ENCODE measurements around the gene TH. TPM values are rescaled to one million over a fixed set of nuclear protein-coding genes. Genes with fewer than 3 reads are reported as not detected.

TH gene
- total and polyA plus RNA-seq, 2 of the 8 experiments (the other 6 are each of a cell fraction or from before 2014, with no cell fraction given), result 0.09 TPM; not detected in 1

DNA sequence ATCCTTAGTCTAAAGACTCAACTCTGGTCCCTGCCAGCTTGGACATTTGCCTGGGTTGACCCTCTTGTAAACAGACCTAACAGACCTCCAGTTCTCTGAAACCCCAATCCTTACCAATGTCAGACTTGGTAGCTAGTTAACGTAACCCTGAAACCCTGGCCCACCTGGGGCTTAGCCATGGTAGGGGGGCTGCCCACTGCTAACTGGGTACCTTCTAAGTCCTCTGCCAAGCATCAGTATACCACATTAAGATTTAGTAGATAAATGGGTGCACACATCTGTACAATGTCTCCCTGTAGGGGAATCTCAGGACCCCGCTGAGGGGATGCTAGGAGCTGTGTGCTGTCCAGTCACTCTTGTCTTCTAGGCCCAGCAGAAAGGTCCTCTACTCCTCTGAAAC, 29.9 kb upstream of the TH start:
- H3K36me3 ChIP-seq (ENCODE audit: control insufficient read depth in 2 of 4, insufficient read depth in 4 of 4, low read length in 3 of 4), result no peaks in the 10 kb centered on the region
- H3K4ac ChIP-seq (replicated peaks; ENCODE audit: insufficient read length, low read depth, low read length), result no peak overlapping the region
- peaks cover 3% of the 10 kb centered on the region; the same call in 1 of the 2 replicates for H3K23me2 ChIP-seq (ENCODE audit: low read depth, low read length)
- H4K5ac ChIP-seq (ENCODE audit: insufficient read length, low read depth, low read length), result no peak overlapping the region
- no peaks in the 10 kb centered on the region; a peak in 1 of 7 replicates for H3K27me3 ChIP-seq (replicated peaks in 1 of 4; ENCODE audit: control insufficient read depth in 3 of 4, extremely low read depth in 1 of 4, insufficient read depth in 3 of 4, low read length in 3 of 4)
- H2BK12ac ChIP-seq (ENCODE audit: low read depth, low read length), result no peak overlapping the region
- H2AFZ ChIP-seq (ENCODE audit: low read length), result no peak overlapping the region
- no peak for FAIRE-seq
- H2AK5ac ChIP-seq (ENCODE audit: low read depth, low read length), result no peak overlapping the region
- no peak overlapping the region for H4K8ac ChIP-seq (ENCODE audit: extremely low read depth, insufficient read depth, low read length)
- H3K79me1 ChIP-seq (ENCODE audit: low read depth, low read length), result no peaks in the 10 kb centered on the region
- H3K56ac ChIP-seq (replicated peaks; ENCODE audit: insufficient read length, low read depth, low read length), result no peak overlapping the region
- no peak for DNase-seq (ENCODE audit: low read depth in 1 of 2, low spot score in 2 of 2)
- POLR2A ChIA-PET (ENCODE audit: partially characterized antibody), result interaction anchor here (1.2 kb wide), 1 partner anchor 11 kb away, joined by 3 read pairs; no protein-coding TSS in a partner anchor
- H3K23ac ChIP-seq (ENCODE audit: insufficient read length), result no peak overlapping the region
- no peak overlapping the region for H4K91ac ChIP-seq (replicated peaks; ENCODE audit: insufficient read length, low read length)
- no peak overlapping the region for H3K4me2 ChIP-seq (ENCODE audit: insufficient read depth in 1 of 2, low read depth in 2 of 2, low read length in 2 of 2)
- 96% methylated on average over 2 of the region's 2 CpGs; no CpG with 5 or more reads in 1 of the 2 experiments for WGBS, 2 experiments (ENCODE audit: extremely low coverage in 1 of 2, insufficient coverage in 1 of 2, insufficient read length in 1 of 2, insufficient replicate concordance in 2 of 2, low coverage in 1 of 2, low lambda C conversion rate in 2 of 2, missing lambda C conversion rate in 1 of 2)
- H2BK120ac ChIP-seq (replicated peaks; ENCODE audit: low read depth, low read length), result no peak overlapping the region
- H3K4me1 ChIP-seq (replicated peaks in 1 of 4; ENCODE audit: control insufficient read depth in 3 of 4, insufficient read depth in 4 of 4, low read length in 3 of 4), result no peaks in the 10 kb centered on the region; a peak in 1 of 7 replicates
- H4K20me1 ChIP-seq (replicated peaks in 1 of 2; ENCODE audit: control insufficient read depth in 1 of 2, insufficient read depth in 2 of 2, low read length in 2 of 2), result no peaks in the 10 kb centered on the region
- H3K18ac ChIP-seq (ENCODE audit: extremely low read depth, low read length), result no peak overlapping the region
- no peak overlapping the region for H2BK15ac ChIP-seq (ENCODE audit: low read length)
- no peak overlapping the region for H2BK20ac ChIP-seq (ENCODE audit: low read length)
- no peak overlapping the region for H3K27ac ChIP-seq (ENCODE audit: low read depth, low read length)
- H3K4me3 ChIP-seq (ENCODE audit: extremely low read depth in 1 of 4, insufficient read depth in 2 of 4, low read depth in 3 of 4, low read length in 4 of 4), result no peak overlapping the region
- no peak overlapping the region for H3K9ac ChIP-seq (replicated peaks in 1 of 4; ENCODE audit: extremely low read depth in 1 of 4, low read depth in 3 of 4, low read length in 3 of 4)
- no peaks in the 10 kb centered on the region for H3K79me2 ChIP-seq (ENCODE audit: control insufficient read depth in 1 of 2, insufficient read depth in 2 of 2, low read length in 2 of 2)
- CTCF ChIA-PET (ENCODE audit: partially characterized antibody), result interaction anchor here (0.7 to 8.6 kb wide), 3 partner anchors 41 to 219 kb away, joined by 3 to 248 read pairs (median 4); partner anchors contain the start of genes C11orf21, INS and TSPAN32
- H2BK5ac ChIP-seq (ENCODE audit: low read depth, low read length), result no peak overlapping the region
- H3K9me3 ChIP-seq (ENCODE audit: insufficient read depth in 2 of 2, low read depth in 1 of 2, low read length in 1 of 2), result no peaks in the 10 kb centered on the region
- no peak overlapping the region for H3K14ac ChIP-seq (ENCODE audit: insufficient read length)
- TF ChIP-seq CEBPB (IDR thresholded peaks at IDR 0.05; ENCODE audit: low read depth, low read length) (no peak), FOSL1 (IDR thresholded peaks at IDR 0.05; ENCODE audit: insufficient read depth, low read depth, low read length) (no peak), BCL11A (IDR thresholded peaks at IDR 0.05; ENCODE audit: low read depth in 2 of 2, low read length in 2 of 2) (no peak), SUZ12 (IDR thresholded peaks at IDR 0.05; ENCODE audit: low read length) (no peak), EZH2 (IDR thresholded peaks at IDR 0.05; ENCODE audit: low read depth, low read length, severe bottlenecking) (no peak), GTF2F1 (IDR thresholded peaks at IDR 0.05; ENCODE audit: borderline replicate concordance, low read depth, low read length) (no peak), CHD1 (IDR thresholded peaks at IDR 0.05; ENCODE audit: low read depth, low read length) (no peak), RXRA (IDR thresholded peaks at IDR 0.05; ENCODE audit: insufficient read depth, low read depth, low read length) (no peak), SP4 (IDR thresholded peaks at IDR 0.05; ENCODE audit: low read length) (no peak), EGR1 (IDR thresholded peaks at IDR 0.05; ENCODE audit: borderline replicate concordance, low read depth, low read length) (no peak), CBX8 (IDR thresholded peaks at IDR 0.05; ENCODE audit: borderline replicate concordance, low read depth, low read length) (no peak)
- TF ChIP-seq, protein P1, sequence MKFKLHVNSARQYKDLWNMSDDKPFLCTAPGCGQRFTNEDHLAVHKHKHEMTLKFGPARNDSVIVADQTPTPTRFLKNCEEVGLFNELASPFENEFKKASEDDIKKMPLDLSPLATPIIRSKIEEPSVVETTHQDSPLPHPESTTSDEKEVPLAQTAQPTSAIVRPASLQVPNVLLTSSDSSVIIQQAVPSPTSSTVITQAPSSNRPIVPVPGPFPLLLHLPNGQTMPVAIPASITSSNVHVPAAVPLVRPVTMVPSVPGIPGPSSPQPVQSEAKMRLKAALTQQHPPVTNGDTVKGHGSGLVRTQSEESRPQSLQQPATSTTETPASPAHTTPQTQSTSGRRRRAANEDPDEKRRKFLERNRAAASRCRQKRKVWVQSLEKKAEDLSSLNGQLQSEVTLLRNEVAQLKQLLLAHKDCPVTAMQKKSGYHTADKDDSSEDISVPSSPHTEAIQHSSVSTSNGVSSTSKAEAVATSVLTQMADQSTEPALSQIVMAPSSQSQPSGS (IDR thresholded peaks at IDR 0.05; ENCODE audit: low read length), result no peak
